SK-N-SH (cell line): ENCODE data around the gene NCAM1. TPM values are rescaled to one million over a fixed set of nuclear protein-coding genes. Genes with fewer than 3 reads are reported as not detected.

ENCODE experiments used
- CTCF ChIA-PET: fragments of 300-600, 350-600 bp; formaldehyde crosslinking; extraction: SDS; loops from one replicate; lab custom pipeline; 2021; lab: Yijun Ruan, JAX
- POLR2A ChIA-PET: fragments of 350-600 bp; sonication (Branson Sonifier 250); formaldehyde crosslinking; extraction: SDS; loops from one replicate; lab custom pipeline; 2020; ENCODE audit warnings: antibody characterized with exemption, inconsistent platforms; lab: Yijun Ruan, JAX
- DNase-seq: peaks from one replicate; pipeline ENCODE4 v3.0.0; 2012
- H2AFZ ChIP-seq: fragments of 200-600 bp; sonication (generic); 2 replicates; pipeline ENCODE4 v1.8.1; 2016; ENCODE audit warnings: antibody characterized with exemption, mild to moderate bottlenecking, low read depth
- H3F3A ChIP-seq: fragments of 200-600 bp; sonication (generic); replicated peaks from 2 replicates; pipeline ENCODE3; 2016; ENCODE audit warnings: antibody characterized with exemption, mild to moderate bottlenecking; ENCODE audit not compliant: insufficient read depth
- H3K27ac ChIP-seq, 2 experiments: fragments of 200-500 bp in 1 of 2; fragments of 200-600 bp in 1 of 2; sonication (Bioruptor generic) in 1 of 2; sonication (generic), shearing (Covaris generic) in 1 of 2; 2 replicates each; pipeline versions ENCODE4 v1.5.1 to v1.6.1; 2014 to 2016; ENCODE audit warnings: low read depth in 2 of 2, inconsistent platforms in 1 of 2, low read length in 1 of 2, mild to moderate bottlenecking in 1 of 2, mixed read lengths in 1 of 2
- H3K27me3 ChIP-seq: fragments of 200-600 bp; sonication (generic), shearing (Covaris generic); 2 replicates; pipeline ENCODE4 v1.6.1; 2016; ENCODE audit warnings: mixed run types; ENCODE audit not compliant: insufficient read depth
- H3K36me3 ChIP-seq, 2 experiments: fragments of 200-500 bp in 1 of 2; fragments of 200-600 bp in 1 of 2; sonication (Bioruptor generic) in 1 of 2; sonication (generic) in 1 of 2; replicated peaks in 1 of 2; 2 replicates each; pipeline versions ENCODE3 to v1.5.1; 2014 to 2016; ENCODE audit warnings: low read length in 1 of 2, mild to moderate bottlenecking in 1 of 2; ENCODE audit not compliant: insufficient read depth in 2 of 2, control insufficient read depth in 1 of 2
- H3K4me1 ChIP-seq, 2 experiments: fragments of 200-500 bp in 1 of 2; fragments of 200-600 bp in 1 of 2; sonication (Bioruptor generic) in 1 of 2; sonication (generic), shearing (Covaris generic) in 1 of 2; 2 replicates each; pipeline versions ENCODE4 v1.5.1 to v1.6.1; 2014 to 2016; ENCODE audit warnings: low read depth in 1 of 2, low read length in 1 of 2, mixed run types in 1 of 2; ENCODE audit not compliant: insufficient read depth in 2 of 2, control insufficient read depth in 1 of 2
- H3K4me2 ChIP-seq: fragments of 200-600 bp; sonication (generic), shearing (Covaris generic); 2 replicates; pipeline ENCODE4 v1.6.1; 2017; ENCODE audit warnings: mixed run types
- H3K4me3 ChIP-seq, 2 experiments: fragments of 200-500 bp in 1 of 2; fragments of 200-600 bp in 1 of 2; sonication (Bioruptor generic) in 1 of 2; sonication (generic), shearing (Covaris generic) in 1 of 2; 2 replicates each; pipeline versions ENCODE4 v1.5.1 to v1.8.1; 2014 to 2016; ENCODE audit warnings: low read depth in 2 of 2, inconsistent platforms in 1 of 2, low read length in 1 of 2, mild to moderate bottlenecking in 1 of 2, mixed read lengths in 1 of 2, moderate library complexity in 1 of 2
- H3K79me2 ChIP-seq: fragments of 200-600 bp; sonication (generic); 2 replicates; pipeline ENCODE4 v1.8.1; 2017; ENCODE audit warnings: mild to moderate bottlenecking; ENCODE audit not compliant: insufficient read depth
- H3K9ac ChIP-seq: fragments of 200-600 bp; sonication (generic); 2 replicates; pipeline ENCODE4 v1.6.1; 2017; ENCODE audit warnings: mixed run types
- H3K9me2 ChIP-seq: fragments of 200-600 bp; sonication (generic); 2 replicates; pipeline ENCODE4 v1.6.1; 2017; ENCODE audit warnings: mixed run types
- H3K9me3 ChIP-seq: fragments of 200-600 bp; sonication (generic); 2 replicates; pipeline ENCODE4 v1.6.1; 2017; ENCODE audit warnings: mixed run types, mild to moderate bottlenecking, moderate library complexity
- H4K20me1 ChIP-seq: fragments of 200-600 bp; sonication (generic); 2 replicates; pipeline ENCODE4 v1.6.1; 2017; ENCODE audit warnings: mild to moderate bottlenecking, mixed run types; ENCODE audit not compliant: insufficient read depth
- CHD2 ChIP-seq: fragments of 150-350 bp; IDR thresholded peaks from 2 replicates; pipeline ENCODE4 v1.6.1; 2018; ENCODE audit warnings: low read length; ENCODE audit not compliant: partially characterized antibody
- EP300 ChIP-seq, 2 experiments: IDR thresholded peaks; 2 replicates each; pipeline versions ENCODE4 v1.4.0 to v1.6.1; 2012; ENCODE audit warnings: borderline replicate concordance in 1 of 2, low read depth in 1 of 2, low read length in 1 of 2
- EZH2phosphoT487 ChIP-seq: fragments of 200-600 bp; sonication (generic); IDR thresholded peaks from 2 replicates; pipeline ENCODE4 v1.6.1; 2017; ENCODE audit warnings: low read depth, mixed run types, mild to moderate bottlenecking, antibody characterized with exemption, moderate library complexity, borderline replicate concordance
- FOSL2 ChIP-seq: IDR thresholded peaks from 2 replicates; pipeline ENCODE4 v1.4.0; 2012; ENCODE audit warnings: low read depth, mild to moderate bottlenecking, moderate library complexity, borderline replicate concordance
- GABPA ChIP-seq: IDR thresholded peaks from 2 replicates; pipeline ENCODE4 v1.4.0; 2012; ENCODE audit warnings: low read depth, mild to moderate bottlenecking
- GATA2 ChIP-seq: sonication (generic); formaldehyde crosslinking; IDR thresholded peaks from 2 replicates; pipeline ENCODE4 v1.5.0; 2020; ENCODE audit warnings: mild to moderate bottlenecking, missing genetic modification reagents
- IRF3 ChIP-seq: fragments of 150-350 bp; IDR thresholded peaks from 2 replicates; pipeline ENCODE4 v1.6.1; 2016; ENCODE audit warnings: mild to moderate bottlenecking, low read depth, low read length
- MAX ChIP-seq: IDR thresholded peaks from 2 replicates; pipeline ENCODE4 v1.4.0; 2012; ENCODE audit warnings: low read depth
- MEF2A ChIP-seq: IDR thresholded peaks from 2 replicates; pipeline ENCODE4 v1.4.0; 2012; ENCODE audit warnings: low read depth, borderline replicate concordance
- MXI1 ChIP-seq: IDR thresholded peaks from 2 replicates; pipeline ENCODE4 v1.6.1; 2012; ENCODE audit warnings: mild to moderate bottlenecking, low read depth, low read length, improper control_type of control experiment
- PBX3 ChIP-seq: IDR thresholded peaks from 2 replicates; pipeline ENCODE4; 2012
- REST ChIP-seq: IDR thresholded peaks from 2 replicates; pipeline ENCODE4 v1.6.1; 2012; ENCODE audit warnings: mild to moderate bottlenecking, low read depth, low read length, moderate library complexity
- TCF12 ChIP-seq: IDR thresholded peaks from 2 replicates; pipeline ENCODE4 v1.4.0; 2012
- USF1 ChIP-seq: IDR thresholded peaks from 2 replicates; pipeline ENCODE4 v1.4.0; 2012; ENCODE audit warnings: low read depth, borderline replicate concordance
- ZBTB33 ChIP-seq: IDR thresholded peaks from 2 replicates; pipeline ENCODE4 v1.4.0; 2012; ENCODE audit warnings: low read depth, borderline replicate concordance
- WGBS: methylation state at CpG from one replicate; pipeline ENCODE4 v1.1.6; 2017; ENCODE audit warnings: low lambda C conversion rate; 5-methylcytosine and 5-hydroxymethylcytosine counted together
- polyA plus RNA-seq, 3 experiments: library from polyadenylated mRNA; depleted of rRNA; stranded (reverse); fragments of >200 nt; gene quantifications; 2 replicates each; pipeline ENCODE4 v1.2.3, GENCODE V29; 2012

Gene NCAM1
- polyA plus RNA-seq, 1 of the 3 experiments (the other 2 are of a cell fraction) = 19.4 TPM

GRCh38 chr11:113023986-113024385 is 62.8 kb downstream of the NCAM1 start:
- Histone ChIP-seq H3K79me2 (no peaks in the 10 kb centered on the region), H3K27ac (no peak overlapping the region), H3K9ac (no peak overlapping the region), H3K4me1 (peaks cover 0 to 7% of the 10 kb centered on the region in 2 experiments; a peak in 2 of 4 replicates), H3K4me3 (no peak overlapping the region), H3F3A (no peaks in the 10 kb centered on the region), H3K4me2 (no peak overlapping the region), H3K9me3 (no peaks in the 10 kb centered on the region), H3K36me3 (no peaks in the 10 kb centered on the region), H3K9me2 (no peaks in the 10 kb centered on the region), H3K27me3 (no peaks in the 10 kb centered on the region), H4K20me1 (no peaks in the 10 kb centered on the region), H2AFZ (no peak overlapping the region)
- ChIA-PET CTCF (interaction anchor here (1.1 to 1.5 kb wide), 2 partner anchors 71 to 90 kb away, joined by 3 to 4 read pairs; no protein-coding TSS in a partner anchor), POLR2A (no interaction called here)
- DNase-seq = no peak
- 84% methylated on average over 4 of the region's 4 CpGs for WGBS
- TF ChIP-seq REST (no peak), MXI1 (no peak), ZBTB33 (no peak), TCF12 (no peak), GABPA (no peak), FOSL2 (no peak)

- no peak overlapping the region for H3K27ac ChIP-seq
- no peak overlapping the region for H3K4me2 ChIP-seq
- WGBS = 70% methylated on average over 3 of the region's 3 CpGs
- ChIA-PET CTCF (interaction anchor here (0.8 kb wide), 1 partner anchor 10 kb away, joined by 3 read pairs; no protein-coding TSS in a partner anchor), POLR2A (no interaction called here)
- peaks cover 0 to 9% of the 10 kb centered on the region in 2 experiments; a peak in 2 of 4 replicates for H3K4me1 ChIP-seq
- H3K27me3 ChIP-seq = no peaks in the 10 kb centered on the region
- no peaks in the 10 kb centered on the region for H3K9me2 ChIP-seq
- no peak overlapping the region for H2AFZ ChIP-seq
- no peaks in the 10 kb centered on the region for H3K9me3 ChIP-seq
- no peaks in the 10 kb centered on the region for H3K79me2 ChIP-seq
- H3K36me3 ChIP-seq = no peaks in the 10 kb centered on the region
- no peaks in the 10 kb centered on the region for H3F3A ChIP-seq
- no peak overlapping the region for H3K4me3 ChIP-seq
- DNase-seq = no peak
- no peak overlapping the region for H3K9ac ChIP-seq
- no peaks in the 10 kb centered on the region for H4K20me1 ChIP-seq
- no peak for TF ChIP-seq FOSL2
- TF ChIP-seq IRF3 = no peak
- no peak for TF ChIP-seq MAX
- no peak for TF ChIP-seq ZBTB33
- TF ChIP-seq USF1 = no peak
- no peak for TF ChIP-seq EZH2phosphoT487
- TF ChIP-seq GATA2 (CRISPR knock-in tag) = no peak
- no peak for TF ChIP-seq MEF2A
- TF ChIP-seq EP300 (IDR thresholded peaks at IDR 0.05; ENCODE audit: borderline replicate concordance in 1 of 2, low read depth in 1 of 2, low read length in 1 of 2) = no peak
- TF ChIP-seq CHD2 = no peak
- TF ChIP-seq PBX3 = no peak
These were observed 65.6 kb downstream of the NCAM1 start for GRCh38 chr11:113026778-113027177.
